Measurements from ENCODE around the gene FOXD4.
A peak's percentile ranks its signal among the peaks of the same experiment; 100 is the strongest.
"Not testable (repeated sequence)": the region's sequence is repeated elsewhere in the genome, so short reads cannot be mapped to it uniquely, and the experiment has no call there.

Gene FOXD4

GRCh38 chr9:117995-118467 lies at the start of gene FOXD4:
FOXD4 (minus strand) TSS chr9:118417; CDS start chr9:118119, 298 bp downstream.
- not testable (repeated sequence) for DNase-seq

- DNase-seq: not testable (repeated sequence)
These were observed 41.7 kb upstream of the FOXD4 start for GRCh38 chr9:159871-160270.

GRCh38 chr9:151173-151572 lies 33.0 kb upstream of the FOXD4 start:
- not testable (repeated sequence) for DNase-seq

GRCh38 chr9:139880-140279 lies 21.7 kb upstream of the FOXD4 start:
- not testable (repeated sequence) for DNase-seq

- peak; percentile 71 for DNase-seq
These were observed 848 bp downstream of the FOXD4 start for GRCh38 chr9:117144-117994.

- not testable (repeated sequence) for DNase-seq
These were observed 1.8 kb downstream of the FOXD4 start for GRCh38 chr9:116239-117077.

- DNase-seq: not testable (repeated sequence)
These were observed 3.1 kb downstream of the FOXD4 start for GRCh38 chr9:115118-115451.

GRCh38 chr9:114267-115117 lies 3.7 kb downstream of the FOXD4 start:
- not testable (repeated sequence) for DNase-seq

- DNase-seq: peak; percentile 72
These were observed 4.5 kb downstream of the FOXD4 start for GRCh38 chr9:113468-114266.

- DNase-seq: not testable (repeated sequence)
These were observed 5.4 kb downstream of the FOXD4 start for GRCh38 chr9:112589-113467.

- not testable (repeated sequence) for DNase-seq
These were observed 7.5 kb downstream of the FOXD4 start for GRCh38 chr9:110672-111071.

GRCh38 chr9:109540-109939 lies 8.7 kb downstream of the FOXD4 start:
- not testable (repeated sequence) for DNase-seq

GRCh38 chr9:108742-109495 lies 9.3 kb downstream of the FOXD4 start:
- DNase-seq: not testable (repeated sequence)

GRCh38 chr9:105991-106390 lies 12.2 kb downstream of the FOXD4 start:
- DNase-seq: not testable (repeated sequence)

- not testable (repeated sequence) for DNase-seq
These were observed 17.8 kb downstream of the FOXD4 start for GRCh38 chr9:100430-100829.

GRCh38 chr9:99867-100266 lies 18.4 kb downstream of the FOXD4 start:
- DNase-seq: not testable (repeated sequence)

GRCh38 chr9:98775-99174 lies 19.4 kb downstream of the FOXD4 start:
- DNase-seq: not testable (repeated sequence)

GRCh38 chr9:94992-95391 lies 23.2 kb downstream of the FOXD4 start:
- not testable (repeated sequence) for DNase-seq

- DNase-seq: not testable (repeated sequence)
These were observed 23.9 kb downstream of the FOXD4 start for GRCh38 chr9:94323-94722.

GRCh38 chr9:93909-94308 lies 24.3 kb downstream of the FOXD4 start:
- DNase-seq: not testable (repeated sequence)
